Cardiac fibroblast (primary cell): Measurements from ENCODE around the gene STK26.
A peak's percentile ranks its signal among the peaks of the same experiment; 100 is the strongest.

Source experiments
- DNase-seq, 2 donors: peaks; one replicate each; pipeline versions ENCODE4 v3.0.0 to v3.0.0-alpha.2; 2010; ENCODE audit warnings: low read depth in 2 of 2
- H3K4me3 ChIP-seq, 2 donors: replicated peaks in 1 of 2; 1 replicate in 1 of 2; 2 replicates in 1 of 2; pipeline ENCODE4 v1.5.1; 2011; ENCODE audit warnings: low read depth in 2 of 2, low read length in 2 of 2, mild to moderate bottlenecking in 2 of 2, moderate library complexity in 1 of 2
- CTCF ChIP-seq: IDR thresholded peaks from one replicate; pipeline ENCODE4 v1.5.1; 2011; ENCODE audit warnings: low read depth, mild to moderate bottlenecking, low read length, inconsistent platforms

Gene STK26

GRCh38 chrX:132033166-132033565, 10.1 kb downstream of the STK26 start:
- no peak for TF ChIP-seq CTCF
- DNase-seq = no peak
- H3K4me3 ChIP-seq = no peak overlapping the region

GRCh38 chrX:132034648-132035047, 11.5 kb downstream of the STK26 start:
- DNase-seq = no peak
- no peak overlapping the region for H3K4me3 ChIP-seq
- no peak for TF ChIP-seq CTCF

GRCh38 chrX:132037479-132037993, 14.4 kb downstream of the STK26 start:
- no peak for DNase-seq
- TF ChIP-seq CTCF = no peak
- no peak overlapping the region for H3K4me3 ChIP-seq

- TF ChIP-seq CTCF = no peak
Observed at GRCh38 chrX:132040066-132040465, 17.0 kb downstream of the STK26 start.

GRCh38 chrX:132041015-132041414, 17.9 kb downstream of the STK26 start:
- no peak for TF ChIP-seq CTCF
- DNase-seq = peak; percentile 27 to 53

More at GRCh38 chrX:132040066-132040465, 17.0 kb downstream of the STK26 start:
- DNase-seq = no peak
- H3K4me3 ChIP-seq = no peak overlapping the region

GRCh38 chrX:132043977-132044376, 20.9 kb downstream of the STK26 start:
- H3K4me3 ChIP-seq = no peak overlapping the region
- TF ChIP-seq CTCF = no peak
- DNase-seq = no peak

More at GRCh38 chrX:132041015-132041414, 17.9 kb downstream of the STK26 start:
- no peak overlapping the region for H3K4me3 ChIP-seq

GRCh38 chrX:132044953-132045352, 21.9 kb downstream of the STK26 start:
- DNase-seq = peak; percentile 1 to 51
- no peak for TF ChIP-seq CTCF
- no peak overlapping the region for H3K4me3 ChIP-seq
